Stomach (tissue), 9 donors: ENCODE data around the gene CFAP61. TPM values are rescaled to one million over a fixed set of nuclear protein-coding genes. Genes with fewer than 3 reads are reported as not detected.

ENCODE experiments used
- DNase-seq, 2 donors: peaks; one replicate each; pipeline versions ENCODE4 v3.0.0 to v3.0.0-alpha.2; 2013 to 2019
- H3K27ac ChIP-seq, 5 donors: fragments of 200-600 bp in 4 of 5; sonication (generic) in 4 of 5; one replicate each; pipeline ENCODE4 v1.5.1; 2013 to 2019; ENCODE audit warnings: mild to moderate bottlenecking in 1 of 5, moderate library complexity in 1 of 5
- H3K27me3 ChIP-seq, 3 donors: fragments of 200-600 bp; sonication (generic); one replicate each; pipeline ENCODE4 v1.5.1; 2017 to 2019; ENCODE audit warnings: mixed run types in 1 of 3
- H3K36me3 ChIP-seq, 4 donors: fragments of 200-600 bp; sonication (generic); 1 replicate in 3 of 4; 2 replicates in 1 of 4; pipeline ENCODE4 v1.5.1; 2016 to 2019
- H3K4me1 ChIP-seq, 4 donors: fragments of 200-600 bp; sonication (generic); one replicate each; pipeline ENCODE4 v1.5.1; 2016 to 2019
- H3K4me3 ChIP-seq, 4 donors: fragments of 200-600 bp; sonication (generic) in 3 of 4; one replicate each; pipeline ENCODE4 v1.5.1; 2016 to 2019; ENCODE audit warnings: mild to moderate bottlenecking in 1 of 4
- H3K9me3 ChIP-seq, 4 donors: fragments of 200-600 bp; sonication (generic); one replicate each; pipeline ENCODE4 v1.5.1; 2016 to 2019
- EP300 ChIP-seq: sonication (generic); formaldehyde crosslinking; IDR thresholded peaks from one replicate; pipeline ENCODE4 v1.6.1; 2017; ENCODE audit warnings: antibody characterized with exemption
- POLR2A ChIP-seq, 4 donors: fragments of 450-650 bp; IDR thresholded peaks; one replicate each; pipeline ENCODE4 v1.6.1; 2016; ENCODE audit warnings: antibody characterized with exemption in 4 of 4, control low read depth in 2 of 4, mild to moderate bottlenecking in 1 of 4, moderate library complexity in 1 of 4
- POLR2AphosphoS5 ChIP-seq, 3 donors: sonication (generic); formaldehyde crosslinking; IDR thresholded peaks; one replicate each; pipeline ENCODE4 v1.6.1; 2016; ENCODE audit warnings: antibody characterized with exemption in 3 of 3
- WGBS, 5 donors: extraction: QIAGEN DNeasy Blood & Tissue Kit in 3 of 5; methylation state at CpG; one replicate each; pipeline versions ENCODE4 v1.1.5 to v1.1.7; 2013 to 2018; 5-methylcytosine and 5-hydroxymethylcytosine counted together
- intact Hi-C: fragments of 100-400 bp; cut with DNase I; formaldehyde crosslinking; loops from one replicate; pipeline ENCODE4 v1.15.1; 2023; ENCODE audit warnings: low total_unique reads
- polyA plus RNA-seq, 3 donors: library from polyadenylated mRNA; stranded (reverse); fragments of 200-250 nt; gene quantifications; one replicate each; pipeline ENCODE4 v1.2.3, GENCODE V29; 2013
- total RNA-seq, 5 donors: library from RNA; depleted of rRNA; stranded (reverse); fragments of >200 nt; gene quantifications; one replicate each; pipeline versions ENCODE4 v1.1.0 to v1.2.3, GENCODE V29; 2014 to 2016
- TF ChIP-seq, protein P1 (sequence below), 7 experiments: fragments of 450-650 bp in 4 of 7; fragments of 200-600 bp in 3 of 7; sonication (generic) in 3 of 7; IDR thresholded peaks; one replicate each; pipeline ENCODE4 v1.5.1; 2016 to 2019; ENCODE audit warnings: antibody characterized with exemption in 7 of 7, control low read depth in 2 of 7, mild to moderate bottlenecking in 1 of 7
- donor health status: healthy with polysubstance abuse.
- donor health status: Bipolar disorder and iron deficiency.
- donor health status: healthy.

Gene CFAP61
- total and polyA plus RNA-seq, 8 donors = not detected

DNA sequence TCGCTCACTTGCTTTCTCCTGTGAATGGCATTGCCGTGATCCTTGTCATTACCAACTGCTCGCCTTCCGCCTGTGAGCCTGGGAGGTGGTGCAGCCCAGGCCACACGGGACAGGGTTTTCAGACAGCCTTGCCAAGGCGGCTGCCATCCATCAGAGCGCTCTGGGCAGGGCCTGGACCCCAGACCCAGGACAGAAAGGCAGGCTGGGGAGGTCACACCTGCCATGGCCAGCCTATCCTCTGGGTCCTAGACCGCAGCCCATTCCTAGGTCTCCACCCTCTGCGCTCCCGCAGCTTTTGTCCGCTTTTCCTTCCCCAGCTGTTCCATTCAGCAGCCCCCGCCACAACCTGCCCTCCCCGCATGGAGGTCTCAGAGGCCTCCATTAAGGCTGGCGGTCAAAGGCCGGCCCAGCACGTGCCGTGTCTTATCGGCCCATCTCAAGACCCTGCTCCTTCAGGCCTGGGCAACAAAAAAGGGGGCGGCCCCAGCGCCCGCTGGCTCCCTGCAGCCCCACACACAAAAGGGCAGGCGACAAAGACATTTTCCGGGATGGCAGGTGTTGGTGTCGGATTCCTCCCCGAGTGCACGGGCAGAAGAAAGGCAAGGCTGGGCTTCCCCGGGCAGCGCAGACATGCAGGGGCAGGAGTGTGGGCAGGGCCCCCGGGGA is 343.7 kb downstream of the CFAP61 start:
- Histone ChIP-seq H3K36me3 (peaks cover 20 to 93% (median 86%) of the 10 kb centered on the region in 4 donors), H3K4me3 (no peak overlapping the region), H3K9me3 (no peaks in the 10 kb centered on the region), H3K27ac (no peak overlapping the region), H3K4me1 (peaks cover 0 to 4% (median 0%) of the 10 kb centered on the region in 4 donors), H3K27me3 (no peaks in the 10 kb centered on the region)
- DNase-seq = no peak
- intact Hi-C loops = no loop called here
- WGBS, 5 donors = 81 to 93% (median 92%) methylated on average over 29 of the region's 29 CpGs
- TF ChIP-seq POLR2AphosphoS5 (IDR thresholded peaks at IDR 0.05) (no peak), POLR2A (IDR thresholded peaks at IDR 0.05) (no peak), EP300 (no peak)
- TF ChIP-seq, protein P1, sequence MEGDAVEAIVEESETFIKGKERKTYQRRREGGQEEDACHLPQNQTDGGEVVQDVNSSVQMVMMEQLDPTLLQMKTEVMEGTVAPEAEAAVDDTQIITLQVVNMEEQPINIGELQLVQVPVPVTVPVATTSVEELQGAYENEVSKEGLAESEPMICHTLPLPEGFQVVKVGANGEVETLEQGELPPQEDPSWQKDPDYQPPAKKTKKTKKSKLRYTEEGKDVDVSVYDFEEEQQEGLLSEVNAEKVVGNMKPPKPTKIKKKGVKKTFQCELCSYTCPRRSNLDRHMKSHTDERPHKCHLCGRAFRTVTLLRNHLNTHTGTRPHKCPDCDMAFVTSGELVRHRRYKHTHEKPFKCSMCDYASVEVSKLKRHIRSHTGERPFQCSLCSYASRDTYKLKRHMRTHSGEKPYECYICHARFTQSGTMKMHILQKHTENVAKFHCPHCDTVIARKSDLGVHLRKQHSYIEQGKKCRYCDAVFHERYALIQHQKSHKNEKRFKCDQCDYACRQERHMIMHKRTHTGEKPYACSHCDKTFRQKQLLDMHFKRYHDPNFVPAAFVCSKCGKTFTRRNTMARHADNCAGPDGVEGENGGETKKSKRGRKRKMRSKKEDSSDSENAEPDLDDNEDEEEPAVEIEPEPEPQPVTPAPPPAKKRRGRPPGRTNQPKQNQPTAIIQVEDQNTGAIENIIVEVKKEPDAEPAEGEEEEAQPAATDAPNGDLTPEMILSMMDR (IDR thresholded peaks at IDR 0.05) = no peak

- WGBS, 5 donors = 87 to 95% (median 90%) methylated on average over 3 of the region's 3 CpGs
- TF ChIP-seq, protein P1 (IDR thresholded peaks at IDR 0.05) = no peak
- TF ChIP-seq POLR2AphosphoS5 (IDR thresholded peaks at IDR 0.05) (no peak), POLR2A (IDR thresholded peaks at IDR 0.05) (no peak), EP300 (no peak)
- Histone ChIP-seq H3K27ac (no peak overlapping the region), H3K9me3 (no peaks in the 10 kb centered on the region), H3K36me3 (peaks cover 18 to 91% (median 80%) of the 10 kb centered on the region in 4 donors), H3K4me1 (peaks cover 0 to 4% (median 0%) of the 10 kb centered on the region in 4 donors), H3K27me3 (no peaks in the 10 kb centered on the region), H3K4me3 (no peak overlapping the region)
- no peak for DNase-seq
- intact Hi-C loops = no loop called here
These were observed 344.5 kb downstream of the CFAP61 start for GRCh38 chr20:20396794-20397193.

DNA sequence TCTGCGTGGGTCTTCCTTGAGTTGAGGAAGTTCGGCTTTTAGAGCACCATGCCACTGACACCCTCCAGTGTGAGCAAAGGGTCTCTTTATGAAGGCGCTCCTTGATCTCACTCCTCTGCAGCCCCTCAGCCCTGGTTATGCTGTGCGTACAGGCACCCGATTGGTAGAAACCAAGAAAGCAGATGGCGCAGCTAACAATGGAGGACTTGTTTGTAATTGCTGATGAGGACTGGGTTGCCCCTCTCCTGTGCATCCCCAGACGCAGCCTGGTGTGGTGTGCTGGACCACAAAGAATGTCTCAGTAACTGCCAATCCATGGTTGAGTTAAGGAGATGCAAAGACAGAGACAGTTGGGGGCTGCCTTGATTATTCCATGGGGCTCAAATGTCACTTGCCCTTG is 345.8 kb downstream of the CFAP61 start:
- 89 to 100% (median 95%) methylated on average over 5 to 7 of the region's 7 CpGs for WGBS, 5 donors
- H3K36me3 ChIP-seq = peaks cover 7 to 91% (median 78%) of the 10 kb centered on the region in 4 donors
- no peak overlapping the region for H3K4me3 ChIP-seq
- intact Hi-C loops = no loop called here
- DNase-seq = no peak
- H3K27me3 ChIP-seq = no peaks in the 10 kb centered on the region
- no peak for TF ChIP-seq EP300
- no peak for TF ChIP-seq POLR2AphosphoS5 (IDR thresholded peaks at IDR 0.05)
- TF ChIP-seq, protein P1 (IDR thresholded peaks at IDR 0.05) = no peak
- TF ChIP-seq POLR2A (IDR thresholded peaks at IDR 0.05) = no peak
- H3K27ac ChIP-seq = no peak overlapping the region
- H3K9me3 ChIP-seq = no peaks in the 10 kb centered on the region
- H3K4me1 ChIP-seq = peaks cover 0 to 4% (median 0%) of the 10 kb centered on the region in 4 donors

GRCh38 chr20:20399531-20400500 is 347.5 kb downstream of the CFAP61 start:
- 84 to 96% (median 92%) methylated on average over 13 of the region's 13 CpGs for WGBS, 5 donors
- intact Hi-C loops = no loop called here
- no peak overlapping the region for H3K27ac ChIP-seq
- no peaks in the 10 kb centered on the region for H3K9me3 ChIP-seq
- H3K27me3 ChIP-seq = no peaks in the 10 kb centered on the region
- H3K4me3 ChIP-seq = no peak overlapping the region
- TF ChIP-seq POLR2A (IDR thresholded peaks at IDR 0.05) (no peak), POLR2AphosphoS5 (IDR thresholded peaks at IDR 0.05) (no peak), EP300 (no peak)
- TF ChIP-seq, protein P1 (IDR thresholded peaks at IDR 0.05) = no peak
- no peaks in the 10 kb centered on the region for H3K4me1 ChIP-seq
- no peak for DNase-seq
- peaks cover 0 to 92% (median 78%) of the 10 kb centered on the region in 4 donors for H3K36me3 ChIP-seq
